Colonic mucosa (tissue), 4 donors: ENCODE data around the gene ACOX3. TPM values are rescaled to one million over a fixed set of nuclear protein-coding genes. Genes with fewer than 3 reads are reported as not detected.

ENCODE experiments used
- DNase-seq: peaks from one replicate; pipeline ENCODE4 v3.0.0-alpha.2; 2020
- H3K27ac ChIP-seq: fragments of 200-600 bp; one replicate; pipeline ENCODE4 v1.8.0; 2021
- H3K27me3 ChIP-seq: fragments of 200-600 bp; one replicate; pipeline ENCODE4 v1.8.0; 2021
- H3K36me3 ChIP-seq: fragments of 200-600 bp; one replicate; pipeline ENCODE4 v1.8.0; 2021
- H3K4me1 ChIP-seq: fragments of 200-600 bp; one replicate; pipeline ENCODE4 v1.8.0; 2021; ENCODE audit warnings: mild to moderate bottlenecking
- H3K4me3 ChIP-seq: fragments of 200-600 bp; one replicate; pipeline ENCODE4 v1.8.0; 2021
- H3K9ac ChIP-seq, 2 donors: one replicate each; pipeline ENCODE4 v1.7.0; 2013; ENCODE audit warnings: control low read depth in 2 of 2, low read depth in 2 of 2, low read length in 2 of 2
- H3K9me3 ChIP-seq: fragments of 200-600 bp; one replicate; pipeline ENCODE4 v1.8.0; 2021
- intact Hi-C: fragments of 100-400 bp; cut with DNase I; formaldehyde crosslinking; loops from one replicate; pipeline ENCODE4 v1.14.1; 2022
- total RNA-seq, 2 donors: library from RNA; stranded (reverse); fragmentation: NEBNext Ultra II Directional in 1 of 2; extraction: Animal tissue kit (Norgen Biotek cat#: 25700) in 1 of 2; gene quantifications; one replicate each; pipeline ENCODE4 v1.2.1, GENCODE V29; 2021
- TF ChIP-seq, protein P1 (sequence below): fragments of 200-600 bp; IDR thresholded peaks from one replicate; pipeline ENCODE4 v1.8.0; 2022; ENCODE audit warnings: antibody characterized with exemption, mild to moderate bottlenecking
- donor health status: healthy.
- donor health status: DM: no; HTN: no; CAD: no.
- donor health status: DM: no; HTN: no; CAD: no.

The ACOX3 gene
- total RNA-seq, 2 donors from 2014 or later, result 19.9 to 26.1 TPM

DNA sequence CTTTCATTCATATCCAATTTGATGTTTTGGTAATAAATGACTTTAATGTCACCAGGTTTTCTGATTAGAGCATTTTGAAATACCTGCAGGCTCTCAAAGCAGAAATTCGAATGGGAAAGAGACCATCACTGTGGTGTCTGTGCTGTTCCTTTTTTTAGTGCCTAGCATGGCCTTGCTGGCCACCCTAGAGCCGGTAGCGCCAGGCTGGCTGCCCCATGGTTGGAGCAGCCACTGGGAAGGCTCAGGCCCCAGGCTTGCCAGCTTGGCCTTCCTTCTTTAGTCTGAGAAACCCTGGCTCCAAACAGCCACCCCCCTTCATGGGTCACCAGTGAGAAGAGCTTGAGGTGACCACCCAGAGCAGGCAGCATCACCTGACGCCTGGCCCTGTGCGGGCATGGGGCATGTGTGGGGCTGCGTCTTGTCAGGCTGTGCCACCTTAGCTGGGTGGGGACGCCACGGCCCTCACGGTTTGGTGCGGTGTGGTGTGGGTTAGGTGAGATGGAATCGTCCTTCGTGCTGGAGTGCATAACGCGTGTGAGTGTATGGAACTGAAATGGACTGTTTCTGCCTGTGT lies 30.0 kb upstream of the ACOX3 start:
- no peak overlapping the region for H3K4me3 ChIP-seq
- H3K27me3 ChIP-seq, result no peaks in the 10 kb centered on the region
- H3K9me3 ChIP-seq, result no peaks in the 10 kb centered on the region
- no peaks in the 10 kb centered on the region for H3K4me1 ChIP-seq
- no peak overlapping the region for H3K27ac ChIP-seq
- H3K9ac ChIP-seq, result no peak overlapping the region
- H3K36me3 ChIP-seq, result no peaks in the 10 kb centered on the region
- DNase-seq, result no peak
- TF ChIP-seq, protein P1, sequence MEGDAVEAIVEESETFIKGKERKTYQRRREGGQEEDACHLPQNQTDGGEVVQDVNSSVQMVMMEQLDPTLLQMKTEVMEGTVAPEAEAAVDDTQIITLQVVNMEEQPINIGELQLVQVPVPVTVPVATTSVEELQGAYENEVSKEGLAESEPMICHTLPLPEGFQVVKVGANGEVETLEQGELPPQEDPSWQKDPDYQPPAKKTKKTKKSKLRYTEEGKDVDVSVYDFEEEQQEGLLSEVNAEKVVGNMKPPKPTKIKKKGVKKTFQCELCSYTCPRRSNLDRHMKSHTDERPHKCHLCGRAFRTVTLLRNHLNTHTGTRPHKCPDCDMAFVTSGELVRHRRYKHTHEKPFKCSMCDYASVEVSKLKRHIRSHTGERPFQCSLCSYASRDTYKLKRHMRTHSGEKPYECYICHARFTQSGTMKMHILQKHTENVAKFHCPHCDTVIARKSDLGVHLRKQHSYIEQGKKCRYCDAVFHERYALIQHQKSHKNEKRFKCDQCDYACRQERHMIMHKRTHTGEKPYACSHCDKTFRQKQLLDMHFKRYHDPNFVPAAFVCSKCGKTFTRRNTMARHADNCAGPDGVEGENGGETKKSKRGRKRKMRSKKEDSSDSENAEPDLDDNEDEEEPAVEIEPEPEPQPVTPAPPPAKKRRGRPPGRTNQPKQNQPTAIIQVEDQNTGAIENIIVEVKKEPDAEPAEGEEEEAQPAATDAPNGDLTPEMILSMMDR, result no peak
- intact Hi-C loops, result no loop called here

DNA sequence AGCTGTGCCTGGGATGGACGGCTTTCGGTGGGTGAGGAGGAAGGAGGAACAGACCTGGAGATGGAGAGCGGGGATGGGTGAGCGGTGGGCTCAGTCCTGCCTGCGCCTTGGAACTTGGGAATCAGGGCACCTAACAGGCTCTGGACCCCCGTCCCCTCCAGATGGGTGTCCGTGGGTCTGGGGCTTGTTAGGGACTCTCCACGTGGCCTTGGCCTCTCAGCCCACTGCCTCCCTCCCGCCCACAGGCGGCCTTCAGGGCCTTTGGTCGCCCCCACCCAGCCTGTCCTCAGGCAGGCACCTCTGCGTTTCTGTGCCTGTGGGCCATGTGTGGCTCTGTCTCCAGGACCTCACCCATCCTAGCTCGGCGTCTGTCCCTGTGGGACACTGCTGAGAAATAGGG lies 29.0 kb upstream of the ACOX3 start:
- Histone ChIP-seq H3K27ac (no peak overlapping the region), H3K4me3 (no peak overlapping the region), H3K9ac (no peak overlapping the region), H3K27me3 (no peaks in the 10 kb centered on the region), H3K9me3 (no peaks in the 10 kb centered on the region), H3K36me3 (no peaks in the 10 kb centered on the region), H3K4me1 (no peaks in the 10 kb centered on the region)
- DNase-seq, result no peak
- intact Hi-C loops, result loop anchor here (2.0 kb wide), 2 partner anchors 77 to 125 kb away; no protein-coding TSS in a partner anchor
- TF ChIP-seq, protein P1, result no peak

DNA sequence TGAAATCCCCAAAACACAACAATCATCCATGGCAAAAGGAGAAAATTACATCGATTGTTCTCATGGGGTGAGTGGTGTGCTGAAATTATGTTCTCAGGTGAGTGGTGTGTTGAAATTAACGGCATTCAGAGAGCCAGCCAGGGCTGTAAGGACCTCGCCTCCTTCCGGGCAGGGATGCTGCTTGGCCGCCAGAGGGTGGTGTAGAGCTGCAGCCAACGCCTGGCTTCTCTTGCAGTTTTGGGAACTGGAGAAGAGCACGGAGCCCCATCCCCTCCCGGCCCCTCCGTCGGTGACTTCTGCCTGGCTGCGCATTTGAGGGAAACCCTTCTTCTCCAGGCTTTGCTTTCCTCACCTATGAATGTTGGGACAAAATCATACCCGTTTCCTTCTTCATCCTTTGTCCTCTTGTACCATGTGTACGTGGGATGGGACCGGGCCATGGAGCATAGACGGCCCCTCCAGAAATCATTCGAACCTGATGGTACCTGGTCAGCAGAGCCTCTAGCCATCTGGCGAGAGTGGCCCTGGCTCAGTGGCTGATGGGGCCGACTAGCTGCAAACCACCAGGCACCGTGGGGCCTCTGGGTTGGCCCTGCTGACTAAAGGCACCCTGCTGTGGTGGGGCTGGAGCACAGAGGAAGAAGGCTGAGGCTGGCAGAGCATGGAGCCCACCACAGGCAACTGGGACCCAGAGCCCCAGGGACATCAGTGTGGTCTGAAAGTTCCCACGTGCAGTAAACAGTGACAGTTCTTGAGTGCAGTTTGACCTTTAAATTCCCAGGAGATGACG lies 28.4 kb upstream of the ACOX3 start:
- TF ChIP-seq, protein P1, result peak; percentile 79
- intact Hi-C loops, result loop anchor here (2.0 kb wide), 2 partner anchors 78 to 126 kb away; no protein-coding TSS in a partner anchor
- peak; percentile 57 for DNase-seq
- H3K9me3 ChIP-seq, result no peaks in the 10 kb centered on the region
- no peak overlapping the region for H3K27ac ChIP-seq
- no peak overlapping the region for H3K4me3 ChIP-seq
- H3K4me1 ChIP-seq, result no peaks in the 10 kb centered on the region
- H3K9ac ChIP-seq, result no peak overlapping the region
- no peaks in the 10 kb centered on the region for H3K27me3 ChIP-seq
- H3K36me3 ChIP-seq, result no peaks in the 10 kb centered on the region

DNA sequence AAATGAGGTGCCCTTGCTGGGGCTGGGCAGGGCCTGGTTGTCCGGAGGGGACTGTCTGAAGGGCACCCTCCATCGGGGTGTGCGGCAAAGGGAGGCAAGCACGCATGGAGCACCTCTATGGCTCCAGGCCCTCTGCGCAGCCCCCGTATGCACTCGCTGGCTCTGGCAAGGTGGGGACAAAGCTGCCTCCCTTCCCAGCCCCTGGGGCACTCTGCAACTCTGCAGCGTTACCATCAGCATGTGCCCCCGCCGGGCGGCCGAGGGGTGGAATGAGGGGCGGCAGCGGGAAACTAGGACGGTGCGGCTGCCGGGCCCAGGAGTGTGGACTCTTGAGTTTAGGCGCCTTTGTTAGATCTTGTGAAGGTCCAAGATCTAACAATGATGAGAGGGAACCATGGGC lies 26.5 kb upstream of the ACOX3 start:
- H3K27me3 ChIP-seq, result no peaks in the 10 kb centered on the region
- no peak overlapping the region for H3K27ac ChIP-seq
- TF ChIP-seq, protein P1, result no peak
- intact Hi-C loops, result no loop called here
- H3K9ac ChIP-seq, result no peak overlapping the region
- H3K4me1 ChIP-seq, result no peaks in the 10 kb centered on the region
- no peaks in the 10 kb centered on the region for H3K9me3 ChIP-seq
- DNase-seq, result no peak
- H3K36me3 ChIP-seq, result no peaks in the 10 kb centered on the region
- H3K4me3 ChIP-seq, result no peak overlapping the region

DNA sequence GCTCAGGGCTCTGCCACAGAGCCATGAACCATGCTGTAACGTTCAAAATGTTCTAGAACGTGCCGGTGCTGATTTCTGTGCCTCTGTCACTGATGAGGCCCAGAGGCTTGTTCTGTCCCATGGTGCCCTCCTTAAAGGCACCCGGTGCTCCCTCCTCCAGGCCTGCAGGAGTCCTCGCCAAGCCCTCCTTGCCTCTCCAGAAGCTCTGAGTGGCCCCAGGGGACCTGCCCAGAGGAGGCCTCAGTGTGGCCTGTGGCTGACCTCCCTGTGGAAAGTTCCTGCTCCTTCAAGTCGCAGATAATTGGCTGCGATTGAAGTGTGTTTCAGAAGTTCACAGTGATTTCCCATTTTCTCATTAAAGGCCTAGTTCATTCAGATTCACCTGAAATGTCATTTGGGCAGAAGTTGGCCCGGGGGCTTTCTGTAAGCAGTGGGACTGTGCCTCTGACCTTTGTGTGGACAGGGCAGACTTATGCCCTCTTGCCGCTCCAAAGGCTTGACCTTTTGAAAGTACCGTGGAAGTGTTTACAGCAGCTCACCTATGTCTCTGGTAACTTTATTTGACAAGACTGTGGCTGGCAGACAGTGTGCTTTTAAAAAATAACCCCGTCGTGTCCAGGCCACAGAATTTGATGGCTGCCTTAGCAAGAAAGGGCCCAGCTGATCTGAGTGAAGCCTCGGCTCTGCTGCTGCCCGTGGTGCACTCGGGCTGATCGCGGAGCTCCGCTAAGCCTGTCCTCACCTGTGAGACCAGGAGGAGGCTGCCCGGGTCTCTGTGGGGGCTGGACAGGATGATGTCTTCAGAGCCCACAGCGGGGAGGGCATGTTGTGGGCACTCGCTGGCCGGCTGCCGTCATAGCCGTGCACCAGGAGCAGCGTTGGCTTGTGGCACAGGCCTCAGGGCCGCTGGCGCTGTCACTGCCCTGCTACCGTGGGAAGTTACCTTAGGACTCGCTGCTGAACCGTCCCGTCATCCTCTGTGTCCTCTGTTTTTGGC lies 25.4 kb upstream of the ACOX3 start:
- Histone ChIP-seq H3K27ac (no peak overlapping the region), H3K4me1 (no peaks in the 10 kb centered on the region), H3K36me3 (no peaks in the 10 kb centered on the region), H3K9ac (no peak overlapping the region), H3K27me3 (no peaks in the 10 kb centered on the region), H3K9me3 (no peaks in the 10 kb centered on the region), H3K4me3 (no peak overlapping the region)
- DNase-seq, result no peak
- TF ChIP-seq, protein P1, result no peak
- intact Hi-C loops, result no loop called here
